Upper lobe of right lung (tissue), 1 donor: ENCODE results near the gene LIN37. TPM values are rescaled to one million over a fixed set of nuclear protein-coding genes. Genes with fewer than 3 reads are reported as not detected.

Source experiments
- ATAC-seq: fragments of 200-7000 bp; cut with Tn5 transposase; one replicate; pipeline ENCODE4 v1.9.1; 2020; ENCODE audit warnings: mild to moderate bottlenecking, moderate library complexity
- DNase-seq: peaks from one replicate; pipeline ENCODE4 v3.0.0-alpha.2; 2020
- H3K27ac ChIP-seq: fragments of 200-600 bp; one replicate; pipeline ENCODE4 v1.8.0; 2022
- H3K27me3 ChIP-seq: fragments of 200-600 bp; one replicate; pipeline ENCODE4 v1.8.0; 2022; ENCODE audit warnings: mild to moderate bottlenecking
- H3K36me3 ChIP-seq: fragments of 200-600 bp; one replicate; pipeline ENCODE4 v1.8.0; 2022
- H3K4me1 ChIP-seq: fragments of 200-600 bp; one replicate; pipeline ENCODE4 v1.8.0; 2022
- H3K4me3 ChIP-seq: fragments of 200-600 bp; one replicate; pipeline ENCODE4 v1.8.0; 2022; ENCODE audit warnings: mild to moderate bottlenecking
- H3K9me3 ChIP-seq: fragments of 200-600 bp; one replicate; pipeline ENCODE4 v1.8.0; 2022
- intact Hi-C: fragments of 100-400 bp; cut with DNase I; formaldehyde crosslinking; loops from one replicate; pipeline ENCODE4 v1.11.0; 2022
- long read RNA-seq: library from polyadenylated mRNA; unstranded; transcript quantifications from one replicate; pipeline ENCODE4 v2.0.0, GENCODE V29; 2021
- total RNA-seq: library from RNA; stranded (reverse); fragmentation: NEBNext Ultra II Directional; extraction: Animal tissue kit (Norgen Biotek cat#: 25700); gene quantifications from one replicate; pipeline ENCODE4 v1.2.1, GENCODE V29; 2021
- TF ChIP-seq, protein P1 (sequence below): fragments of 200-600 bp; IDR thresholded peaks from one replicate; pipeline ENCODE4 v1.8.0; 2022; ENCODE audit warnings: antibody characterized with exemption
- donor health status: DM: no; HTN: yes; CAD: no; lungs with severe emphysema.

LIN37 gene, protein sequence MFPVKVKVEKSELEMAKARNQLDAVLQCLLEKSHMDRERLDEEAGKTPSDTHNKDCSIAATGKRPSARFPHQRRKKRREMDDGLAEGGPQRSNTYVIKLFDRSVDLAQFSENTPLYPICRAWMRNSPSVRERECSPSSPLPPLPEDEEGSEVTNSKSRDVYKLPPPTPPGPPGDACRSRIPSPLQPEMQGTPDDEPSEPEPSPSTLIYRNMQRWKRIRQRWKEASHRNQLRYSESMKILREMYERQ
- total RNA-seq: 11.3 TPM
- long read RNA-seq, transcript LIN37-201 (9 exons, 1,150 nt): major isoform, 7 of 9 reads
- long read RNA-seq, partial matches to known transcripts: 0 of 9 reads
- long read RNA-seq, other reads (novel, unspliced or antisense): 2 of 9 reads

DNA sequence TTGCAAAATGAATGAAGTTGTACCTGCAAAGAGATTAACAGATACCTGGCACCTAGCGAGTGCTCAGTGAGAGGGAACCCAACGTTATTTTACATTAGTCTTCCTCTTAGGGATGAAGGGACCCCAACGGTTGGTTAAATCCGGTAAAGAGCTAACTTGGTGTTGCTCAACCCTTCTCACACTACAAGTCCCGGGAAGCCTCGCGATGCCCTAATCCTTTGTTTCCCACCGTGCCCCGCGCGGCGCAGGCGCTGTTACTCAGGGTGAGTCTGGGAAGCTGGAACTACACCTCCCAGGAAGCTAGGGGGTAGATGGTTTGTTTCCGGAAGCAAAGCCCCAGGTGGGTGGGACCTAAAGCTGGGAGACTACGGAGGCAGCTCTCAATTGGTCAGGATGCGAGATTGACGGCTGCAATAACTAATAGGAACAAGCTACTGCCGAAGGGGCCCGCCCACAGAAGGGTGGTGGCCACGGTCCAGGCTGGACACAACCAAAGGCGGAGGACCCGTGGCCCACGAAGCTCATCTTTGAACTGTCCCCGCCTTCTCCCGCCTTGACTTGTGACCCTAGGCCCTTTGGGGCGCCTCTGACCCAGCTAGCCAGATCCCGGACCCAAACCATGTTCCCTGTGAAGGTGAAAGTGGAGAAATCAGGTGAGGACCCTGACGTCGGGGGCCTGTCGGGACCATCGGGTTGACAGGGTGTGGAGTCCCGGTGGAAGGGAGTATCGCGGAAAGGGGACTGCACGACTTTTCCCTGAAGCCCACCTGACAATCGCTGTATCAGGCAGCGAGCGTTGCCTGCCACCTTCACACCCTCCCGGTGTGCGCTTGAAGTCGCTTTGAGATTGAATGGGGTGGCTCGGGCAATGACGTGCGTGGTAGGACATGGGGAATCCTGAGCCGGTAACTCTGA, at the start of gene LIN37:
LIN37 (plus strand) TSS at position 471 of the 915 bp plus-strand sequence; CDS start at position 620, 149 bp downstream.
- peaks cover 20% of the 10 kb centered on the region for H3K36me3 ChIP-seq
- ATAC-seq (peak; percentile 91), DNase-seq (peak; percentile 99)
- H3K27ac ChIP-seq: peak within 1 kb of the TSS; percentile 81
- peak within 1 kb of the TSS; percentile 99 for H3K4me3 ChIP-seq
- TF ChIP-seq, protein P1, sequence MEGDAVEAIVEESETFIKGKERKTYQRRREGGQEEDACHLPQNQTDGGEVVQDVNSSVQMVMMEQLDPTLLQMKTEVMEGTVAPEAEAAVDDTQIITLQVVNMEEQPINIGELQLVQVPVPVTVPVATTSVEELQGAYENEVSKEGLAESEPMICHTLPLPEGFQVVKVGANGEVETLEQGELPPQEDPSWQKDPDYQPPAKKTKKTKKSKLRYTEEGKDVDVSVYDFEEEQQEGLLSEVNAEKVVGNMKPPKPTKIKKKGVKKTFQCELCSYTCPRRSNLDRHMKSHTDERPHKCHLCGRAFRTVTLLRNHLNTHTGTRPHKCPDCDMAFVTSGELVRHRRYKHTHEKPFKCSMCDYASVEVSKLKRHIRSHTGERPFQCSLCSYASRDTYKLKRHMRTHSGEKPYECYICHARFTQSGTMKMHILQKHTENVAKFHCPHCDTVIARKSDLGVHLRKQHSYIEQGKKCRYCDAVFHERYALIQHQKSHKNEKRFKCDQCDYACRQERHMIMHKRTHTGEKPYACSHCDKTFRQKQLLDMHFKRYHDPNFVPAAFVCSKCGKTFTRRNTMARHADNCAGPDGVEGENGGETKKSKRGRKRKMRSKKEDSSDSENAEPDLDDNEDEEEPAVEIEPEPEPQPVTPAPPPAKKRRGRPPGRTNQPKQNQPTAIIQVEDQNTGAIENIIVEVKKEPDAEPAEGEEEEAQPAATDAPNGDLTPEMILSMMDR: no peak
- no peaks in the 10 kb centered on the region for H3K27me3 ChIP-seq
- H3K4me1 ChIP-seq: peaks cover 32% of the 10 kb centered on the region
- intact Hi-C loops: no loop called here
- H3K9me3 ChIP-seq: no peaks in the 10 kb centered on the region

DNA sequence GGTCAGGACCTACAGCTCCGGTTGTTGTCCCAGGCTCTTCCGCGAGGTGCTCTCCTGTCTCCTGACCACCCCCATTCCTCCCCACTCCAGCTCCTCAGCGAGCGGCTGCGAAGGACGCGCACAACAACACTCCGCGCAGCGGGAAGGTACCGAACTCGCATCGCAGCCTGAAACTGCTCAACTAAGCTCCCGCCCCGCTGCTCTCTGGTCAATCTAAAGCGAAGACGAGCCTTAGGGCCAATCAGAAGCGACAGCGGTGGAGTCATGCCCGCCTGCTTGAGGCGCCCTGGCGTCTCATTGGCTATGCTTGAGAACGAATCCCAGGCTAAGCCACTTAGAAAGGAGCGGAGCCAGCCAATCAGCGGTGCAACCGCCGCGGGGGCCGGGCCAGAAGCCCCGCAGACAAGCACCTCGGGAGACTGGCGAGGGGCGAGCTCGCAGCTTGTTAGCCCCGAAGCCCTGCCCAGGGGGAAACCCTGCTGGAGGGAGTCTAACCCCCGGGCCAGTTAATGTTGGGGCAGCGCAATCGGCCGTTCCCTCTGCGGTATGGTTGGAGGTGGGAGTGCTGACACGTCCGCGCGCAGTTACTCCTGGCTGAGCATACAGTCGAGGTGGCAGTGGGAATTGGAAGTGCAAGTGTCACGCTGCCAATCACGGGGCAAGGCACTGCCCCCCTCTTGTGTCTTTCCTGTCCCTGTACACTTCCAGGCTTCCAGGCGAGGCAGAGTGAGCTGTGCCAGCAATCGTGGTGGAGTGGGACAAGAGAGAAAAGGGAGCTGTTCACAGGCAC, 46.0 kb upstream of the LIN37 start:
- intact Hi-C loops: no loop called here
- TF ChIP-seq, protein P1: no peak
- H3K27ac ChIP-seq: peak overlapping the region; percentile 58

DNA sequence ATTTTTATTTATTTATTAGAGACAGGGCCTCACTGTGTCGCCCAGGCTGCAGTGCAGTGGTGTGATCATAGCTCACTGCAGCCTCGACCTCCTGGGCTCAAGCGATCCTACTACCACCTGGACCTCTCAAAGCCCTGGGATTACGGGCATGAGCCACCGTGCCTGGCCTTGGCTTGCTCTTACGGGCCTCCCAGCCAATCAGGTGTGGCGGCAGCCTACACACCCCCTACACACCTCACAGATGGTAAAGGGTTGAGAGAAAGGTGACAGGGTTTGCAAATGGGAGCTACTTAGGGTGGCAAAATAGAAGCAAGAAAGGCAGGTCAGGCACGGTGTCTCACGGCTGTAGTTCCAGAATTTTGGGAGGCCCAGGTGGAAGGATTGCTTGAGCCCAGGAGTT, 45.0 kb upstream of the LIN37 start:
- no peaks in the 10 kb centered on the region for H3K36me3 ChIP-seq
- peaks cover 12% of the 10 kb centered on the region for H3K4me1 ChIP-seq
- TF ChIP-seq, protein P1: no peak
- intact Hi-C loops: no loop called here
- H3K4me3 ChIP-seq: peak overlapping the region; percentile 73
- no peaks in the 10 kb centered on the region for H3K9me3 ChIP-seq
- no peak overlapping the region for H3K27ac ChIP-seq
- H3K27me3 ChIP-seq: no peaks in the 10 kb centered on the region
- DNase-seq (no peak), ATAC-seq (no peak)

More for the DNA sequence above, 46.0 kb upstream of the LIN37 start:
- Histone ChIP-seq H3K4me3 (peak overlapping the region; percentile 73), H3K9me3 (no peaks in the 10 kb centered on the region), H3K36me3 (no peaks in the 10 kb centered on the region), H3K4me1 (peaks cover 12% of the 10 kb centered on the region), H3K27me3 (no peaks in the 10 kb centered on the region)
- ATAC-seq: peak; percentile 99
- peak; percentile 96 for DNase-seq

DNA sequence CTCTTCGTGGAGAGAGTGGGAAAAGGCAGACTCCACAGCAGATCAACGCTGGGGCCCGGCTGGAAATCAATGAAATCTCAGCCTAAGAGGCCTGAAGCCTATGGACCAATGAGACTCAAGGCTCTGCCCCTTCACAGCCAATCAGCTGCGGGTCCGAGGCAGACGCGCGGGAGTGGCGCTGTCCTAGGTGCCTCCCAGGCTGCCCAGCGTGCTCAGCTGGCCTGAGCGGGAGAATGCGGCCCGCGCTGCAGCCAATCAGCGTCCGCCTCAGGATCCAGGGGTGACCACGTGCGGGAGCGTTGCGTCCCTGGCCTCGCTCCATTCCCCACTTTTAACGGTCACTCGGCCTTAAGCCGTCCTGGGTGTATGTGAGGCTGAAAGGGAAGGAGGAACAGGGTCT, 44.2 kb upstream of the LIN37 start, which contains the start of gene ZBTB32:
ZBTB32 (plus strand) TSS at position 341 of the 400 bp plus-strand sequence. CDS start 10,069 bp downstream, outside the sequence.
- Histone ChIP-seq H3K27ac (no peak within 1 kb of the TSS), H3K4me3 (no peak within 1 kb of the TSS), H3K9me3 (no peaks in the 10 kb centered on the region), H3K4me1 (peaks cover 12% of the 10 kb centered on the region), H3K27me3 (no peaks in the 10 kb centered on the region), H3K36me3 (no peaks in the 10 kb centered on the region)
- intact Hi-C loops: no loop called here
- ATAC-seq (peak; percentile 5), DNase-seq (no peak)
- TF ChIP-seq, protein P1: no peak

DNA sequence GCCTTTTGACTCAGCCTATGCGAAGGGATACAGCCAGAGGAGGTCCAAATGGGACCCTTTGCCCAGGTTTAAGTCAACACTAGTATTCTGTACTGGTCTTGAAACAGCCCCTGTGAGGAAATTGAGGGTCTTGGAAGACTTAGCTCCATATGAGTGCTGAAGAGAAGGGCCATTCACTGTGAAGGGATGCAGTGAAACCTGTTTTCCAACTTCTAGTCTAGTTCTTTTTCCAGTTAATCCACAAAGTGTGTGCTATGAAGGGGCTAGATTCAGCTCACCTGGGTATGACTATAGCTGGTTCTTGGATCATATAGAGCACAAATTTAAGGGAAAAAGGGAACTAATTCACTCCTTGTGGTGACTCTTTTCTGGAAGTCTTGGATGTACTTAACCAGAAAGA, 40.0 kb upstream of the LIN37 start:
- no peak overlapping the region for H3K4me3 ChIP-seq
- TF ChIP-seq, protein P1: no peak
- H3K27me3 ChIP-seq: no peaks in the 10 kb centered on the region
- H3K4me1 ChIP-seq: no peaks in the 10 kb centered on the region
- ATAC-seq: no peak
- H3K27ac ChIP-seq: no peak overlapping the region
- H3K9me3 ChIP-seq: no peaks in the 10 kb centered on the region
- intact Hi-C loops: no loop called here
- no peak for DNase-seq
- no peaks in the 10 kb centered on the region for H3K36me3 ChIP-seq
